ENCODE data around the gene PPARG.

The PPARG gene

DNA sequence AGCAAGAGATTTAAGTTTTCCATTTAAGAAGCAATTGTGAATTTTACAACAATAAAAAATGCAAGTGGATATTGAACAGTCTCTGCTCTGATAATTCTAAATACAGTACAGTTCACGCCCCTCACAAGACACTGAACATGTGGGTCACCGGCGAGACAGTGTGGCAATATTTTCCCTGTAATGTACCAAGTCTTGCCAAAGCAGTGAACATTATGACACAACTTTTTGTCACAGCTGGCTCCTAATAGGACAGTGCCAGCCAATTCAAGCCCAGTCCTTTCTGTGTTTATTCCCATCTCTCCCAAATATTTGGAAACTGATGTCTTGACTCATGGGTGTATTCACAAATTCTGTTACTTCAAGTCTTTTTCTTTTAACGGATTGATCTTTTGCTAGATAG lies 62.3 kb downstream of the PPARG start:
- no peaks in the 10 kb centered on the region for H3K79me2 ChIP-seq (ENCODE audit: low read length)

GRCh38 chr3:12352253-12352652 lies 63.4 kb downstream of the PPARG start:
- H3K36me3 ChIP-seq (replicated peaks; ENCODE audit: insufficient read depth, low read length) = no peaks in the 10 kb centered on the region

More for the DNA sequence above, 62.3 kb downstream of the PPARG start:
- H3K9ac ChIP-seq (ENCODE audit: low read length) = no peak overlapping the region
- no peaks in the 10 kb centered on the region for H3K27me3 ChIP-seq (replicated peaks; ENCODE audit: insufficient read depth, low read length)
- no peaks in the 10 kb centered on the region for H3K9me2 ChIP-seq (replicated peaks; ENCODE audit: insufficient read depth, low read length)
- H2AFZ ChIP-seq (ENCODE audit: low read length) = no peak overlapping the region
- no peak overlapping the region for H3K27ac ChIP-seq (ENCODE audit: low read length)
- H3K36me3 ChIP-seq (replicated peaks; ENCODE audit: insufficient read depth, low read length) = no peaks in the 10 kb centered on the region
- no peak overlapping the region for H3K4me2 ChIP-seq (ENCODE audit: low read depth, low read length)
- no peaks in the 10 kb centered on the region for H3K4me1 ChIP-seq (ENCODE audit: low read length)
- H4K20me1 ChIP-seq (ENCODE audit: insufficient read depth, low read length) = no peaks in the 10 kb centered on the region
- no peak overlapping the region for H3K4me3 ChIP-seq (ENCODE audit: low read length)
- no peaks in the 10 kb centered on the region for H3K9me3 ChIP-seq (replicated peaks; ENCODE audit: insufficient read depth, low read length)
- TF ChIP-seq EZH2 (optimal IDR thresholded peaks at IDR 0.05; ENCODE audit: low read depth, low read length) (no peak), EZH2phosphoT487 (IDR thresholded peaks at IDR 0.05; ENCODE audit: low read length) (no peak)
- DNase-seq = no peak
- no peaks in the 10 kb centered on the region for H3F3A ChIP-seq (ENCODE audit: insufficient read depth, low read length)

GRCh38 chr3:12352755-12353154 lies 63.9 kb downstream of the PPARG start:
- Histone ChIP-seq H3F3A (ENCODE audit: insufficient read depth, low read length) (no peaks in the 10 kb centered on the region), H3K4me3 (ENCODE audit: low read length) (no peak overlapping the region), H3K4me1 (ENCODE audit: low read length) (no peaks in the 10 kb centered on the region), H4K20me1 (ENCODE audit: insufficient read depth, low read length) (no peaks in the 10 kb centered on the region), H3K36me3 (replicated peaks; ENCODE audit: insufficient read depth, low read length) (no peaks in the 10 kb centered on the region), H3K9me2 (replicated peaks; ENCODE audit: insufficient read depth, low read length) (no peaks in the 10 kb centered on the region), H2AFZ (ENCODE audit: low read length) (no peak overlapping the region), H3K9ac (ENCODE audit: low read length) (no peak overlapping the region), H3K4me2 (ENCODE audit: low read depth, low read length) (no peak overlapping the region), H3K27me3 (replicated peaks; ENCODE audit: insufficient read depth, low read length) (no peaks in the 10 kb centered on the region), H3K79me2 (ENCODE audit: low read length) (no peaks in the 10 kb centered on the region), H3K27ac (ENCODE audit: low read length) (no peak overlapping the region), H3K9me3 (replicated peaks; ENCODE audit: insufficient read depth, low read length) (no peaks in the 10 kb centered on the region)
- DNase-seq = no peak
- TF ChIP-seq EZH2phosphoT487 (IDR thresholded peaks at IDR 0.05; ENCODE audit: low read length) = no peak
- no peak for TF ChIP-seq EZH2 (optimal IDR thresholded peaks at IDR 0.05; ENCODE audit: low read depth, low read length)
- TF ChIP-seq CTCF (IDR thresholded peaks at IDR 0.05; ENCODE audit: low read length) = no peak

More at GRCh38 chr3:12352253-12352652, 63.4 kb downstream of the PPARG start:
- Histone ChIP-seq H3K4me2 (ENCODE audit: low read depth, low read length) (no peak overlapping the region), H3K9ac (ENCODE audit: low read length) (no peak overlapping the region), H3K9me2 (replicated peaks; ENCODE audit: insufficient read depth, low read length) (no peaks in the 10 kb centered on the region), H3F3A (ENCODE audit: insufficient read depth, low read length) (no peaks in the 10 kb centered on the region), H3K27ac (ENCODE audit: low read length) (no peak overlapping the region), H3K27me3 (replicated peaks; ENCODE audit: insufficient read depth, low read length) (no peaks in the 10 kb centered on the region), H3K4me1 (ENCODE audit: low read length) (no peaks in the 10 kb centered on the region), H2AFZ (ENCODE audit: low read length) (no peak overlapping the region), H4K20me1 (ENCODE audit: insufficient read depth, low read length) (no peaks in the 10 kb centered on the region), H3K9me3 (replicated peaks; ENCODE audit: insufficient read depth, low read length) (no peaks in the 10 kb centered on the region), H3K4me3 (ENCODE audit: low read length) (no peak overlapping the region), H3K79me2 (ENCODE audit: low read length) (no peaks in the 10 kb centered on the region)
- TF ChIP-seq EZH2phosphoT487 (IDR thresholded peaks at IDR 0.05; ENCODE audit: low read length) (no peak), CTCF (IDR thresholded peaks at IDR 0.05; ENCODE audit: low read length) (no peak), EZH2 (optimal IDR thresholded peaks at IDR 0.05; ENCODE audit: low read depth, low read length) (no peak)
- no peak for DNase-seq

DNA sequence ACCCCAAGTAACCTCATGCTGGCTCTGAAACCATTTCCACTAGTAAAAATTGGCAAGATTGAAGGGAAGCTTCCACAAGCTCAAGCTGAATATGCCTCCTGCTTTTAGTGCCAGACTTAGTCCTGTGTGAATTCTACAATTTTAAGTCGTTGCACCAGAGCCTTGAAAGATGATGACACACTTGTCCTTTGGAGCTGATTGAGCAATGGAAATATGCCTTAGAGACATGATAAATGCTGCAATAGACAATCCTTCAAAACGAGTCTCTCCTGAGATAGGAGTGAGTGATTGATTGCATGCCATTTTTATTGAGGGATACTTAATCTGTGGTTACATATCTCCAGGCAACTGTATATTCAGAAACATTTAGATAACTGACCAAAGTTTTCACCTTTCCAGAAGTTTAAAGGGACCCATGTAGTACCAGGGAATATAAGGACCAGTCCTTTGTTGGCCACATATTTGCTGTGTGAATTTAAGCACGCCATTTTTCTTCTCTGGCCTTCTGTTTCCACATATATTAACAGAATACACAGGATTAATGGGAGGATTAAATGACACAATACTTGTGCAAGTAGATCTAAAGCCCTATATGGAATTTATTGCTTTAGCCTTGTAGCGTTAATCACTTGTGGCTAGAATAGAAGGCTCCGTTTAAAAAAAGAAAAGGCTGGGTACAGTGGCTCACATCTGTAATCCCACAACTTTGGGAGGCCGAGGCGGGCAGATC lies 65.1 kb downstream of the PPARG start:
- Histone ChIP-seq H3K4me1 (ENCODE audit: low read length) (no peaks in the 10 kb centered on the region), H3K27me3 (replicated peaks; ENCODE audit: insufficient read depth, low read length) (no peaks in the 10 kb centered on the region), H3K9me3 (replicated peaks; ENCODE audit: insufficient read depth, low read length) (no peaks in the 10 kb centered on the region), H3F3A (ENCODE audit: insufficient read depth, low read length) (no peaks in the 10 kb centered on the region), H3K36me3 (replicated peaks; ENCODE audit: insufficient read depth, low read length) (no peaks in the 10 kb centered on the region), H2AFZ (ENCODE audit: low read length) (no peak overlapping the region), H3K27ac (ENCODE audit: low read length) (no peak overlapping the region), H3K4me3 (ENCODE audit: low read length) (no peak overlapping the region), H3K9me2 (replicated peaks; ENCODE audit: insufficient read depth, low read length) (no peaks in the 10 kb centered on the region), H3K4me2 (ENCODE audit: low read depth, low read length) (no peak overlapping the region), H4K20me1 (ENCODE audit: insufficient read depth, low read length) (no peaks in the 10 kb centered on the region), H3K79me2 (ENCODE audit: low read length) (no peaks in the 10 kb centered on the region), H3K9ac (ENCODE audit: low read length) (no peak overlapping the region)
- no peak for TF ChIP-seq CTCF (IDR thresholded peaks at IDR 0.05; ENCODE audit: low read length)
- no peak for TF ChIP-seq EZH2 (optimal IDR thresholded peaks at IDR 0.05; ENCODE audit: low read depth, low read length)
- TF ChIP-seq EZH2phosphoT487 (IDR thresholded peaks at IDR 0.05; ENCODE audit: low read length) = no peak
- DNase-seq = no peak

All from MM.1S (cell line).